SU-DHL-6 (cell line): Measurements from ENCODE around the gene CHRM1.

Source experiments
- EZH2phosphoT487 ChIP-seq: fragments of 200-600 bp; sonication (generic), shearing (Covaris generic); conservative IDR thresholded peaks from 2 replicates; pipeline ENCODE4 v1.6.1; 2018; ENCODE audit warnings: mild to moderate bottlenecking, antibody characterized with exemption, low read length, moderate library complexity, mixed read lengths
- TF ChIP-seq, protein P1 (sequence below): fragments of 200-600 bp; sonication (generic); IDR thresholded peaks from one replicate; pipeline ENCODE4 v1.5.1; 2017; ENCODE audit warnings: antibody characterized with exemption, mild to moderate bottlenecking, low read length, moderate library complexity; ENCODE audit not compliant: insufficient read depth, poor library complexity, severe bottlenecking

DNA sequence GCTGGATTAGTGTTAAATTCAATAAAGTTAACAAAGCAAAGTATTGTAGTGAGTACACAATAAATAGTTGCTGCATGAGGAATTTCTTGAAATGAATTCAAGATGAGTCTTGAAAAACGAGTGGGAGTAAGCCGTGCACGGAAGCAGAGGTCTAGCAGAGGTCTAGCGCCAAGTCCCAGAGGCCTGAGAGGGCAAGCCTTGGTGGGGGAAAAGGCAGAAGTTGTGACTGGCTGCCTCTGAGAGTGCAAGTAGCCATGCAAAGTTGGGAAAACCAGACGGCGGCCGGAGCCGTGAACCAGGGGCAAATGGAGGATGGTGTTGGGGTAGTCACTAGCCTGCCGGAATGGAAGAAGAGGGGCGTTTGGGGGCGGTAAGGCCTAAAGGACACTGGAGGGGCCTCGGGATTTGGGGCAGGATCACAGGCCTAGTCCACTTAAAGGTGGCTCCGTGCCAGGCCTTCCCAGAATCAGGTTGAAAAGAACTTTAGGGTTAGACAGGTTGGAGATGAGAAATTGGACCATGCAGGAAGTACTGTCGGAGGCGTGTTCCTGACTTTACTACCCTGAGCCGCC is 40.8 kb downstream of the CHRM1 start:
- TF ChIP-seq, protein P1, sequence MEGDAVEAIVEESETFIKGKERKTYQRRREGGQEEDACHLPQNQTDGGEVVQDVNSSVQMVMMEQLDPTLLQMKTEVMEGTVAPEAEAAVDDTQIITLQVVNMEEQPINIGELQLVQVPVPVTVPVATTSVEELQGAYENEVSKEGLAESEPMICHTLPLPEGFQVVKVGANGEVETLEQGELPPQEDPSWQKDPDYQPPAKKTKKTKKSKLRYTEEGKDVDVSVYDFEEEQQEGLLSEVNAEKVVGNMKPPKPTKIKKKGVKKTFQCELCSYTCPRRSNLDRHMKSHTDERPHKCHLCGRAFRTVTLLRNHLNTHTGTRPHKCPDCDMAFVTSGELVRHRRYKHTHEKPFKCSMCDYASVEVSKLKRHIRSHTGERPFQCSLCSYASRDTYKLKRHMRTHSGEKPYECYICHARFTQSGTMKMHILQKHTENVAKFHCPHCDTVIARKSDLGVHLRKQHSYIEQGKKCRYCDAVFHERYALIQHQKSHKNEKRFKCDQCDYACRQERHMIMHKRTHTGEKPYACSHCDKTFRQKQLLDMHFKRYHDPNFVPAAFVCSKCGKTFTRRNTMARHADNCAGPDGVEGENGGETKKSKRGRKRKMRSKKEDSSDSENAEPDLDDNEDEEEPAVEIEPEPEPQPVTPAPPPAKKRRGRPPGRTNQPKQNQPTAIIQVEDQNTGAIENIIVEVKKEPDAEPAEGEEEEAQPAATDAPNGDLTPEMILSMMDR = no peak
- TF ChIP-seq EZH2phosphoT487 = no peak
